Left colon (tissue), 2 donors: ENCODE results near the gene SPRY4. TPM values are rescaled to one million over a fixed set of nuclear protein-coding genes. Genes with fewer than 3 reads are reported as not detected.
"Not testable (repeated sequence)": the region's sequence is repeated elsewhere in the genome, so short reads cannot be mapped to it uniquely, and the experiment has no call there.

Experiments used
- ATAC-seq: fragments of 200-7000 bp; cut with Tn5 transposase; one replicate; pipeline ENCODE4 v1.9.1; 2020; ENCODE audit warnings: mild to moderate bottlenecking, moderate library complexity
- DNase-seq, 2 donors: peaks; one replicate each; pipeline ENCODE4 v3.0.0-alpha.2; 2020
- intact Hi-C, 2 donors: fragments of 100-400 bp; cut with DNase I in 1 of 2; cut with micrococcal nuclease in 1 of 2; formaldehyde crosslinking; loops; one replicate each; pipeline versions ENCODE4 v1.11.2 to v1.14.0; 2022; cut with DNase I, micrococcal nuclease
- total RNA-seq, 2 donors: library from RNA; stranded (reverse); fragmentation: NEBNext Ultra II Directional; extraction: Animal tissue kit (Norgen Biotek cat#: 25700); gene quantifications; one replicate each; pipeline ENCODE4 v1.2.1, GENCODE V29; 2021
- donor health status: DM: no; HTN: no; CAD: no.
- donor health status: DM: yes; HTN: yes; CAD: no.

The SPRY4 gene
- total RNA-seq, 2 donors from 2014 or later = 9.5 to 9.7 TPM

DNA sequence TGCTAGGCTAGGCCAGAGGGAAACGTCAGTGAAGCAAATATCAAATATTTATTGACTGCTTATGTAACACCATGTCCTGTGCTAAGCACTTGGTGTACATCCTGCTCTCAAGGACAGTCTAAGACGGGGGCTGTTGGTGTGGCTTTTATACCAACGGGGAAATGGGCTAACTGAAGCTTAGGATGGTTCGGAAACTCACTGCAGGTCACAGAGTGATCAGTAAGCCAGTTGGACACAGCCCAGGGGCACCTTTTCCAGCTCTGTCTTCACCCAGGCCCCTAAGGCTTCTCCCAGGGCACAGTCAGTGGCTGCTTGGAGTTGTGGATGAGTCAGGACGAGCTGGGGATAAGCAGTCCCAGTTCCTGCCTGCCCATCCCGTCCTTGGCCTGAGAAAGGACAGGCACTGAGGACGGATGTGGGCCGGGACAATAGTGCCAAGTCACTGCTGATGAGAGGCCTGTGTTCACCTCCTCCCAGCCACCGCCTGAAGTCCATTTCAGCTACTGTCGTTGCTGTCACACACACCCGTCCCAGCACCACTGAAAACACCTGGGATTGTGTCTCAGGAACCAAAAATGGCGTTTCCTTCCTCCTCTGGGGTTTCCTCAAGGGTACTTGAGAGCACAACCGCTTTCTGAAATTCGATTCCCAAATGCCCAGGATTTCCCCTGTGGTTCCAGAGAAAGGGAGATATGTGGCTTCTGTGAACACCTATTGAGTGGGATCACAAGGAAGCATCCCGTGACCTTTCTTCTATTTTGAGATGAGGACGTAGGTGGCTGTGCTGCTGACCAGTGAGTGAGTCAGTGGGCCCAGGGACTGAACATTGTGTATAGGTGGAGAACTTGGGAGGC is 17.5 kb upstream of the SPRY4 start:
- DNase-seq (no peak), ATAC-seq (no peak)
- intact Hi-C loops = no loop called here

DNA sequence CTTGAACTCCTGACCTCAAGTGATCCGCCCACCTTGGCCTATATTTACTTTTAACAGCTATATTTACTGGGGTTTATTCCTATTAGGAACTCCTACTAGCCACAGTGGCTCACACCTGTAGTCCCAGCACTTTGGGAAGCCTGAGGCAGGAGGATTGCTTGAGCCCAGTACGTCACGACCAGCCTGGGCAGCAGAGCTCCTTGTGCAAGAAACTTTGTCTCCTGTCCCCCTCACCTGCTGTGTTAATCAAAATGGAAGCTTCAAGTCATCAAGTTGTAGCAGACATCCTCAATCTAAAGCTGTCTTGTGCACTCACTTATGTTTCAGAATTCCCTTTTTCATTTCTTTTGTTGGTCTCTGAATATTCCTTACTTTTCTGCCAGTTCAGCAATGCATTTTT is 15.0 kb upstream of the SPRY4 start:
- intact Hi-C loops = no loop called here
- DNase-seq (no peak), ATAC-seq (no peak)

DNA sequence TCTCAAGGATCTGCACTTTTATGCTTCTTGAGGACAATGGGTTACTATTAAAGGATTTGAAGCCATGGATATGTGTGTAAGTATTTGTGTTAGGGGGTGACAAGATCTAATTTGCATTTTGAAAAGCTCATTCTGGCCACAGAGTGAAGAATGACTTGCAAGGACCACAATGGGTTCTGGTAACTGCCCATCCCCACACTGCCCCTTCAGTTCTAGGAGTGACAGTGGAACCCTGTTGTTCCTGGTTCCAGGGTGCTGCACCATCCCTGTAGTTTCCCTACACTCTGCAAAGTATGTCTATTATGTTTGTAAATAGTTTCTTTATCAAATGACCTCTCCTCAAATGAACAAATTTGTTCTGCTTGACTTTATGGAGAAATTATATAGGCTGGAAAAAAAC is 9.7 kb upstream of the SPRY4 start:
- intact Hi-C loops = no loop called here
- ATAC-seq = no peak
- DNase-seq = no peak

DNA sequence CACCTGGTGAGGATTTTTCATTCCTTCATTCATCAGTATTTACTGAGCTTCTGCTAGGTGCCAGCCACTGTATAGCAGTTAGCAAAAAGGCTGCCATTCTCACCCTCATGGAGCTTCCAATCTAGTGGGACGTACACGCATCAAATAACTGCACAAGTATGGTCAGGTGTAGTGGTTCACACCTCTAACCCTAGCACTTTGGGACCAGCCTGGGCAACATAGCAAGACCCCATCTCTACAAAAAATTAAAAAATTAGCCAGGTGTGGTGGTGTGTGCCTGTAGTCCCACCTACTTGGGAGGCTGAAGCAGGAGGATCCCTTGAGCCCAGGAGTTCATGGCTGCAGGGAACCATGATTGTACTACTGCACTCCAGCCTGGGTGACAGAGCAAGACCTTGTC is 8.9 kb upstream of the SPRY4 start:
- DNase-seq, ATAC-seq, intact Hi-C loops: not testable (repeated sequence)

DNA sequence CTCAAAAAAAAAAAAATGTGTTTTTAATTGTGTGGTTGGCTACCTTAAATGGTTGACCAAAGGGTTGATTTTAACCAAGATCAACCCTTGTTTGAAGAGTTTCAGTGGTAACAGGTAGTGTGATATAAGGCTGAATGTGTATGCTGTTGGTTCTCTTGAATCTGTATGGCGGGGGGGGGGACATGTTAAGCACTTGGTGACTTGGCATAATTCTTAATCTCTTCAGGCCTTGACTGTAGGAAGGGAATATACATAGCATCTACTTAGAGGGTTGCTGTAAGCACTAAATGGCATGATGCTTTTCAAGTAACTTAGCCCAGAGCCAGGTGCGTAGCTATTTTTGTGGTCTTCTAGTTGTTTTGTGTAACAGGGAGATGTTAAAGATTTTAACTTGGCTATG is 5.6 kb upstream of the SPRY4 start:
- ATAC-seq (no peak), DNase-seq (no peak)
- intact Hi-C loops = no loop called here

DNA sequence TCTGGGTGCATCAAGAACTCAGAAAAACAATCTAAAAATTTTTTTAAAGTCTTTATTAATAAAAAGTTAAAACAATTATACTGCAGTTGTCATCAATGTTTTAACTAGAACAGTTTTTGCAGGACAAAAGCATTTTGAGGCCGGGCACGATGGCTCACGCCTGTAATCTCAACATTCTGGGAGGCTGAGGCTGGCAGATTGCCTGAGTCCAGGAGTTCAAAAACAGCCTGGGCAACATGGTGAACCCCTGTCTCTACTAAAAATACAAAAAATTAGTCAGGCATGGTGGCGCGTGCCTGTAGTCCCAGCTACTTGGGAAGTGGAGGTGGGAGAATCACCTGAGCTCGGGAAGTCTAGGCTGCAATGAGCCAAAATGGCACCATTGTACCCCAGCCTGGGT is 5.2 kb upstream of the SPRY4 start:
- intact Hi-C loops = no loop called here
- no peak for ATAC-seq
- no peak for DNase-seq

DNA sequence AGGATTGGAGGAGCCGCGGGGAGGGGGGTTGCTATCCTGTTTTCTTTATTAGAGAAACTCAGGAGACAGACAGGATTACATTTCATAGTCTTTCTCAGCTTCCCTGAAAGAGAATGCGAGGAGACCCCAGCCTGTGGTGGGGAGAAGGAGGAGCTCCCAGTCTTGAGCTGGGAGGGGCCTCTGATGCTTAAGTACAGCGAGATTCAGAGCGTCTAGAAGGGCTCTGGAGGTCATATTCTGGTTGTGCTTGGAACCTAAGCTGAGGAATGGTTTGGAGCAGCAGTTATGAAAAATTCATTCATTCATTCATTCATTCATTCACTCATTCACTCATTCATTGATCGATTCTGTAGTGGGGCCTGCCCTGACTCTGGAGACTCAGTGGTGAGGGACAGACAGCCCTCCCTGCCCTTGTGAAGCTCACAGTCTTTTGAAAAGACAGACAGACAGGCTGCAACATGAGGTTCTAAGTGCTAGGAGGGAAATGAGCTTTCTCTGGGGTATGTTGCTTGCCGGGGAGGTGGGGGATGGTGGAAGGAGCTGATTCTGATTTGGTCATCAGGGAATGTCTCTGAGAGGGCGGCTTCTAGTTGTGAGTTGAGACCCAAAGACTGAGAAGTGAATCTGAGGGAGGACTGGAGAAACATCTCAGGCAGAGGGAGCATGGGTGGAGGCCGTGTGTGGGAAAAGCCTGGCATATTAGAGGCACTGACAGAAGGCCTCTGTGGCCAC is 2.5 kb upstream of the SPRY4 start:
- intact Hi-C loops = loop anchor here in 1 of 2 donors (10.0 kb wide), 1 partner anchor 218 kb away; no protein-coding TSS in a partner anchor
- DNase-seq (no peak), ATAC-seq (no peak)

- DNase-seq (no peak), ATAC-seq (no peak)
- intact Hi-C loops = loop anchor here in 1 of 2 donors (10.0 kb wide), 1 partner anchor 218 kb away; no protein-coding TSS in a partner anchor
These were observed 1.7 kb upstream of the SPRY4 start for GRCh38 chr5:142326480-142326938.

DNA sequence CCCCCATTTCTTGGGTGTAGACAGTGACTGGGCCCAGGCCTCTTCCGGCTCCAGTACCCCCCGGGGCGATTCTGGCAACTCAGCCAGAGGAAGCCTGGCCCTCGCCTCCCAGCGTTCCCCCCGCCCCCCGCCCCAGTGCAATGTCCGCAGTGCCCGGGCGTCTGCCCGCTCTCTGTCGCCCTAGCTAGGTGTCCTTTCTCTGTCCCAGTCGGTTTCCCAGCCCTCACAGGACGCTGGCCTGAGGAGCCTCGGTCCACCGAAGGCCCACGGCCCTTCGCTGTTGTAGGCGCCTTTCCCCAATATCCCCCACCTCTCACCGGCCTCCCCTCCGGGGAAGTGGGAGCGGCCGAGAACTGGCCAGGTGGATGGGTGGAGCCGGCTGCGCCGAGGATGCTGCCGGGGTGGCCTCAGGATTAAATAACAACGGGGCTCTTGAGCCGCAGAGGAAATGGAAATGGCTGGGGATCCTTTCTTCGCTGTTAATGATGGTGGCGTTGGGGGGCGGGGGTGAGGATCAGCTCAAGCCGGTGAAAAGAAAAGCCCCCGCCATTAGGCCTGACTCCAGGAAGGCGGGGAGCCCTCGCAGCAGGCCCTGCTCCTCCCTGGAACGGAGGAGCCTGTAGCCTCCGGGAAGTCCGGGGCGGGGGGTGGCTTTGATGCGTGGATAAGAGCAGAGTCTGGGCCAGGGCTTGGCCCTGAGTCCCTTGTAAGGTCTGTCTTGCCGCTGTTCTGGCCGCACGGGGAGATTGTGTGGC is 1.1 kb upstream of the SPRY4 start:
- DNase-seq (peak; percentile 48 to 50), ATAC-seq (peak; percentile 6)
- intact Hi-C loops = loop anchor here in 1 of 2 donors (10.0 kb wide), 1 partner anchor 219 kb away; no protein-coding TSS in a partner anchor

DNA sequence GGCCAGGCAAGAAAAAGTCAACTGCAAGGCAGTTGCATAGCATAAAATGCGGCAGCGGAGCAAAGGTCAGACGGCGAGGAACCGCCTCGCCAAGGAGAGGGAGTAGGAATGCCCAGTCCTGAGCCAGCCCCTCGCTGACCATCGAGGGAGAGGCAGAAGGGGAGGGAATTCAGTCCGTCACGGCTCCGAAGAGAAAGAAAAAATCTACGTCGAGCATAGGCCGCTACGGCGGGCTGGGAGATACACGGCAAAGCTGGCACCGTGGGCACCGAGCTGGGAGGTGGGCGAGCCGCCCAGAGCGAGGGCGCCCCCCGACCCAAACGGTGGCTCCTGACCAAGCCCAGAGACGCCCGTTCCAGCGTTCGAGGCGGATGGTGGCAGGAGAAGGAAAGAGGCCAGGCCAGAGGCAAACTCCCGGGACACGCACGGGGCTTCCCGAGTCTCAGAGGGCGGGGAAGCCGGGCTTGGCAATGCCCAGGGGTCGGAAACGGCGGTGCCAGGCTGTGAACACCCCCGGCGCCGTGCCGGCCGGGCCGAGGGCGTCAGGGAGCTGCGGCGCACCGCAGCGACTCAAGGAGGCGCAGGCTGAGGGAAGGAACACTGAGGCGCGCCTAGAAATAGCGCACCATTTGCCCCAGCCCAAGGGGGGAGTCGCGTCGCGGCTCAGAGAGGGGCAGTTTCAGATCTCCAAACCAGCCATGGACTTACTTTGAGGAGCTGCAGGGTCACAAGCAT is 518 bp downstream of the SPRY4 start:
- DNase-seq = peak; percentile 66 to 76
- intact Hi-C loops = loop anchor here in 1 of 2 donors (10.0 kb wide), 1 partner anchor 220 kb away; no protein-coding TSS in a partner anchor
- ATAC-seq = peak; percentile 67

- intact Hi-C loops = loop anchor here in 1 of 2 donors (10.0 kb wide), 1 partner anchor 221 kb away; no protein-coding TSS in a partner anchor
- ATAC-seq = no peak
These were observed 1.2 kb downstream of the SPRY4 start for GRCh38 chr5:142323480-142324135.

GRCh38 chr5:142322747-142323479 is 1.9 kb downstream of the SPRY4 start:
- no peak for ATAC-seq
- intact Hi-C loops = loop anchor here in 1 of 2 donors (10.0 kb wide), 1 partner anchor 222 kb away; no protein-coding TSS in a partner anchor
- no peak for DNase-seq

More at GRCh38 chr5:142323480-142324135, 1.2 kb downstream of the SPRY4 start:
- no peak for DNase-seq

GRCh38 chr5:142322403-142322746 is 2.4 kb downstream of the SPRY4 start:
- ATAC-seq = no peak
- no peak for DNase-seq
- intact Hi-C loops = loop anchor here in 1 of 2 donors (10.0 kb wide), 1 partner anchor 222 kb away; no protein-coding TSS in a partner anchor

DNA sequence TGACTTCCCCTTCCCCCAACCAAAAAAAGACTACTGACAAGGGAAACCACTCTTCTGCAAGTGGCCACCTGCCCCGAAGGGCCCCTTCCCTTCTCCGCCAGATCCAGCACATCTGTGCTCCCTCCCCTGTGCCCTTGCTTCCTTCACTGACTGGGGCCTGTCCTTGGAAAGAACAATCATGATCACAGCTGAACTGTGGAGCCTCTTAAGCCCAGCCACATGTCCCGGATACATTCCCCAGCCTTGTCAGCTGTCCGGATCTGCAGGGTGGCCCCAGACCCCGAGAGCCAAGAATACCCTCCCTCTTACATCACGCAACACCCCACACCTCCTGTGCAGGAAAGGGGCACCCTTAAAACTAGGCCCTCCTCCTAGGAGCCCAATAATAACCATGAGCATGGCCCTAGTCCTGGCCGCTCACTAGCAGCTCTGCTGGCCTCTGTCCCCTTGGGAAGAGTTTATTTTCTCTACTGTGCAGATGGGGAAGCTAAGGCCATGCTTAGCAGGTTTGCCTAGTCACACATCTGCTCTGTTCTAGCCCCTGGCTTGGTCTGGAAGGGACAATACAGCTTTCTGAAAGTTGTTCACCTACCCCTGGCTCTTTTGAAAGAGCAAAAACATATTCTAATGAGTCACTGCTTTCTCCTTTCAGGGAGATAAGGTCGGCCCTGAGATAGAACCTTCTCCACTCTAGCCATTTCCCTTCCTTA is 3.8 kb downstream of the SPRY4 start:
- intact Hi-C loops = loop anchor here in 1 of 2 donors (10.0 kb wide), 1 partner anchor 224 kb away; no protein-coding TSS in a partner anchor
- DNase-seq (no peak), ATAC-seq (no peak)

- intact Hi-C loops = loop anchor here in 1 of 2 donors (10.0 kb wide), 1 partner anchor 224 kb away; no protein-coding TSS in a partner anchor
- peak; percentile 44 for ATAC-seq
- no peak for DNase-seq
These were observed 4.4 kb downstream of the SPRY4 start for GRCh38 chr5:142320430-142320738.
